ENCODE measurements around the gene CEACAM7.

CEACAM7 gene

DNA sequence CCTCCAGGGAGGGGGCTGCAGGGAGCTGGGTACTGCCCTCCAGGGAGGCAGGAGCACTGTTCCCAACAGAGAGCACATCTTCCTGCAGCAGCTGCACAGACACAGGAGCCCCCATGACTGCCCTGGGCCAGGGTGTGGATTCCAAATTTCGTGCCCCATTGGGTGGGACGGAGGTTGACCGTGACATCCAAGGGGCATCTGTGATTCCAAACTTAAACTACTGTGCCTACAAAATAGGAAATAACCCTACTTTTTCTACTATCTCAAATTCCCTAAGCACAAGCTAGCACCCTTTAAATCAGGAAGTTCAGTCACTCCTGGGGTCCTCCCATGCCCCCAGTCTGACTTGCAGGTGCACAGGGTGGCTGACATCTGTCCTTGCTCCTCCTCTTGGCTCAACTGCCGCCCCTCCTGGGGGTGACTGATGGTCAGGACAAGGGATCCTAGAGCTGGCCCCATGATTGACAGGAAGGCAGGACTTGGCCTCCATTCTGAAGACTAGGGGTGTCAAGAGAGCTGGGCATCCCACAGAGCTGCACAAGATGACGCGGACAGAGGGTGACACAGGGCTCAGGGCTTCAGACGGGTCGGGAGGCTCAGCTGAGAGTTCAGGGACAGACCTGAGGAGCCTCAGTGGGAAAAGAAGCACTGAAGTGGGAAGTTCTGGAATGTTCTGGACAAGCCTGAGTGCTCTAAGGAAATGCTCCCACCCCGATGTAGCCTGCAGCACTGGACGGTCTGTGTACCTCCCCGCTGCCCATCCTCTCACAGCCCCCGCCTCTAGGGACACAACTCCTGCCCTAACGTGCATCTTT is 12.5 kb upstream of the CEACAM7 start:
- no peak for DNase-seq (ENCODE audit: low spot score)

GRCh38 chr19:41699968-41700323 is 11.9 kb upstream of the CEACAM7 start:
- no peak for DNase-seq (ENCODE audit: low spot score)

- no peak for DNase-seq (ENCODE audit: low spot score)
Observed at GRCh38 chr19:41699231-41699967, 11.3 kb upstream of the CEACAM7 start.

DNA sequence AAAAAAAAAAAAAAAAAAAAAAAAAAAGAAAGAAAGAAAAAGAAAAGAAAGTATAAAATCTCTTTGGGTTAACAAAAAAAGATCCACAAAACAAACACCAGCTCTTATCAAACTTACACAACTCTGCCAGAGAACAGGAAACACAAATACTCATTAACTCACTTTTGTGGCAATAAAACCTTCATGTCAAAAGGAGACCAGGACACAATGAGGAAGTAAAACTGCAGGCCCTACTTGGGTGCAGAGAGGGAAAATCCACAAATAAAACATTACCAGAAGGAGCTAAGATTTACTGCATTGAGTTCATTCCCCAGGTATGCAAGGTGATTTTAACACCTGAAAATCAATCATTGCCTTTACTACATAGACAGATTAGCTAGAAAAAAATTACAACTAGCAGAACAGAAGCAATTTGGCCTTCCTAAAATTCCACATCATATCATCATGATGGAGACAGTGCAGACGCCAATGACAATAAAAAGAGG is 10.7 kb upstream of the CEACAM7 start:
- DNase-seq (ENCODE audit: low spot score): no peak

GRCh38 chr19:41697198-41697855 is 9.3 kb upstream of the CEACAM7 start:
- no peak for DNase-seq (ENCODE audit: low spot score)

DNA sequence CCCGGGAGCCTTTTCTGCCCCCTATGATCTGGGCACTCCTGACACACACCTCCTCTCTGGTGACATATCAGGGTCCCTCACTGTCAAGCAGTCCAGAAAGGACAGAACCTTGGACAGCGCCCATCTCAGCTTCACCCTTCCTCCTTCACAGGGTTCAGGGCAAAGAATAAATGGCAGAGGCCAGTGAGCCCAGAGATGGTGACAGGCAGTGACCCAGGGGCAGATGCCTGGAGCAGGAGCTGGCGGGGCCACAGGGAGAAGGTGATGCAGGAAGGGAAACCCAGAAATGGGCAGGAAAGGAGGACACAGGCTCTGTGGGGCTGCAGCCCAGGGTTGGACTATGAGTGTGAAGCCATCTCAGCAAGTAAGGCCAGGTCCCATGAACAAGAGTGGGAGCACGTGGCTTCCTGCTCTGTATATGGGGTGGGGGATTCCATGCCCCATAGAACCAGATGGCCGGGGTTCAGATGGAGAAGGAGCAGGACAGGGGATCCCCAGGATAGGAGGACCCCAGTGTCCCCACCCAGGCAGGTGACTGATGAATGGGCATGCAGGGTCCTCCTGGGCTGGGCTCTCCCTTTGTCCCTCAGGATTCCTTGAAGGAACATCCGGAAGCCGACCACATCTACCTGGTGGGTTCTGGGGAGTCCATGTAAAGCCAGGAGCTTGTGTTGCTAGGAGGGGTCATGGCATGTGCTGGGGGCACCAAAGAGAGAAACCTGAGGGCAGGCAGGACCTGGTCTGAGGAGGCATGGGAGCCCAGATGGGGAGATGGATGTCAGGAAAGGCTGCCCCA is 8.5 kb upstream of the CEACAM7 start:
- no peak for DNase-seq (ENCODE audit: low spot score)

DNA sequence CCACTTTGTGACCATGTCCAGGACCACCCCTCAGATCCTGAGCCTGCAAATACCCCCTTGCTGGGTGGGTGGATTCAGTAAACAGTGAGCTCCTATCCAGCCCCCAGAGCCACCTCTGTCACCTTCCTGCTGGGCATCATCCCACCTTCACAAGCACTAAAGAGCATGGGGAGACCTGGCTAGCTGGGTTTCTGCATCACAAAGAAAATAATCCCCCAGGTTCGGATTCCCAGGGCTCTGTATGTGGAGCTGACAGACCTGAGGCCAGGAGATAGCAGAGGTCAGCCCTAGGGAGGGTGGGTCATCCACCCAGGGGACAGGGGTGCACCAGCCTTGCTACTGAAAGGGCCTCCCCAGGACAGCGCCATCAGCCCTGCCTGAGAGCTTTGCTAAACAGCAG is 7.7 kb upstream of the CEACAM7 start:
- no peak for DNase-seq (ENCODE audit: low spot score)

GRCh38 chr19:41694831-41695635 is 7.0 kb upstream of the CEACAM7 start:
- no peak for DNase-seq (ENCODE audit: low spot score)

DNA sequence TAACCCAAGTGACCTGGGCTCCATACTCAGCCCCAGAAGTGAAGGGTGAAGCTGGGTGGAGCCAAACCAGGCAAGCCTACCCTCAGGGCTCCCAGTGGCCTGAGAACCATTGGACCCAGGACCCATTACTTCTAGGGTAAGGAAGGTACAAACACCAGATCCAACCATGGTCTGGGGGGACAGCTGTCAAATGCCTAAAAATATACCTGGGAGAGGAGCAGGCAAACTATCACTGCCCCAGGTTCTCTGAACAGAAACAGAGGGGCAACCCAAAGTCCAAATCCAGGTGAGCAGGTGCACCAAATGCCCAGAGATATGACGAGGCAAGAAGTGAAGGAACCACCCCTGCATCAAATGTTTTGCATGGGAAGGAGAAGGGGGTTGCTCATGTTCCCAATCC is 6.1 kb upstream of the CEACAM7 start:
- DNase-seq (ENCODE audit: low spot score): no peak

DNA sequence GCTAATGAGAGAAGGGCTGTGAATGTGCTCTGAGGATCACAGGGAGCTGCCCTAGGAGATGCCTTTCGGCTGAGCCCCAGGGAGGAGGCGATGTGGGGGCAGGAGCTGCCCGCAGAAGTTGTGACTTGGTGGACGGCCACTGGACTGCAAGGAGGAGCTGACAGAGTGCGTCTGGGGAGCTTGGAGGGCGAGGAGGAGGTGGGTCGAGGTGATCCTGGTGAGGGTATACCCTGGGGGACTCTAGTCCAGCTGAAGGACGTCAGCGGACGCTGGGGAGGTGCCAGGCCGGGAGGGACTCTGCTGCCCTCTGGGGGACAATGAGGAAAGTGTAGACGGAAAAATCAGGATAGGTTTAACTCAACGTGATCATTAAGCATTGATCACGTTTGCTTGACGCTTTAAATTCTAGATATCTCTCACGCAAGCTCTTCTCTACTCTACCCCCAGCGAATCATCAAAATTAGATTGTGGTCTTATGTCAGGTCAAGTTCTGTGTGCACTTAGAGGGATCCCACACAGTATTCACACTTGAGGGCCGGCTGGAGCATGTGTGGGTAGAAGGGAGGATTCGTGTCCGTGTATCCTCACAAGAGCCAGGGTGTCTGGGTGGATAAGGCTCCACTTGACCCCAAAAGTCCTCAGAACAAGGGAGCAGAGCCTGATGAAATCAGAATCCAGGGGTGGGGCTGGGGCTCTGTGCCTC is 3.3 kb upstream of the CEACAM7 start:
- no peak for DNase-seq (ENCODE audit: low spot score)

GRCh38 chr19:41690801-41691065 is 2.7 kb upstream of the CEACAM7 start:
- no peak for DNase-seq (ENCODE audit: low spot score)

- DNase-seq (ENCODE audit: low spot score): no peak
Observed at GRCh38 chr19:41689993-41690800, 2.1 kb upstream of the CEACAM7 start.

DNA sequence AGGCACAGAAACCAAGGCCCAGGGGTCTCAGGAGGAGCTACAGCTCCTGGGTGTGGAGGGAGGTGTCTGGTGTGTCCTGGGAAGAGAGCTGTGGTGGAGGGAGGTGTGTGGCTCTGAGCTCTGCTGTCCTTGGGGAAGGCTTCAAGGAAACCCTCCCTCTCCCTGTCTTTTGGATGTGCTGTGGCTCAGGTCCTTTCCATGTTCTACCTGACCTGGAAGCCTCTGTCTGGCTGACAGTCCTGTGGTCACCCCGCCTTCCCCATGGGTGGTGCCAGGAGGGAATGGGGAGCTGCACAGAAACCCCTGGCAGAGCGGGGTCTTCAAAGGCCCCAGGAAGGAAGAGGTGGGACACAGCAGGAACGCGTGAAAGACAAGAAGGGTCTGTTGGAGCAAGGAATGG is 617 bp upstream of the CEACAM7 start:
- DNase-seq (ENCODE audit: low spot score): no peak

GRCh38 chr19:41687419-41687818 is 651 bp downstream of the CEACAM7 start:
- no peak for DNase-seq (ENCODE audit: low spot score)

DNA sequence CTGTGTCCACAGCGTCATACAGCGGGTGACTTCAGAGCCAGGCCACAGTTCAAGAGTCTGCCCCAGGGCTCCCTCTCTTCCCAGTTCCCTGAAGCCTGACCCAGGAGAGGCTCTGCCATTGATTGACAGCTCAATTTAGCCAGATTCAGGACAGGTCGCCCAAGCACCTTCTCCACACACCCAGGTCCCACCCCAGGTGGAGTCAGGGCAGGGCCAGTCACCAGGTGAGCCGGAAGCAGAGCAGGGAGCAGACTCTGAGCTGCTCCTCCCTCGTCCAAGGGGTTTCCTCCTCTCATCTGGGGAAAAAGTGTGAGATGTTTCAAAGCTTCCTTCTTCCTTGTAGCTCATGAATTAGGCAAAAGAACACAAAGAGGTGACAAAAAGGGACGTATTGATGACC is 5.6 kb downstream of the CEACAM7 start:
- DNase-seq (ENCODE audit: low spot score): no peak

GRCh38 chr19:41671486-41671885 is 16.6 kb downstream of the CEACAM7 start:
- DNase-seq (ENCODE audit: low spot score): no peak

DNA sequence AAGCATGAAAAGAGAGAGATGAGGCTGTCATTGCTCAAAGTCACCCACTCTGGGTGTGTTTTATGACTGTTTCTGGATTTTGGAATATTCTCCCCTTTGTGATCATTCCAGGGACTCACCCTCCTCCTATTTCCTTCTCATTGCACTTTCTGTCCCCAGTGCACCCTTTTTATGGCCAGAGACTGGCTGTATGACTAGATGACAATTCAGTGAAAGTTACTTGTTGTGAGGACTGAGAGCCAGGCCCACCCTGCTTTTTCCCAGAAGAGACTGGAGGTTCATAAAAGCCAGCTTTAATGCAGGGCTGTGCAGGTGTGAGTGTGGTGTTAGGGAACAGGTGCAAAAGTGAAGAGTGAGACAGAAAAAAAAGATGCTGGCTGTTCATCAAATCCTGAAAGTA is 17.3 kb downstream of the CEACAM7 start:
- no peak for DNase-seq (ENCODE audit: low spot score)

DNA sequence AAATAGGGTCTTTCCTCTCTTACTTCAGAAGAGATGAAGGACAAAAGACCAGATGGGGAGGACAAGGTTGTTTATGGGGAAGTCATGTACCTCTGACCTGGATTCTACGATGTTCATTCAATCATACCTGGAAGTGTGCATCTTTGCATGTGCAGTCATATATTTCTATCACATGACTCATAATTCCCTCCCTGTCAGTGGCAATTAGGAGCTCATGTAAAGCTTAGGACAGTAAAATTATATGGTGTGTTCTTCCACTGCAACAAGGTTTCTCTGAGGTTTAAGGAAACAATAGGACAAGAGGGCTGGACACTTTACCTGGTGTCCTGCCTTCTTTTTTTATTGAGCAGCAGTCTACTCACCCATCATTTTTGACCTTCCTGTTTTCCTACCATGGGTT is 19.8 kb downstream of the CEACAM7 start:
- DNase-seq (ENCODE audit: low spot score): no peak

DNA sequence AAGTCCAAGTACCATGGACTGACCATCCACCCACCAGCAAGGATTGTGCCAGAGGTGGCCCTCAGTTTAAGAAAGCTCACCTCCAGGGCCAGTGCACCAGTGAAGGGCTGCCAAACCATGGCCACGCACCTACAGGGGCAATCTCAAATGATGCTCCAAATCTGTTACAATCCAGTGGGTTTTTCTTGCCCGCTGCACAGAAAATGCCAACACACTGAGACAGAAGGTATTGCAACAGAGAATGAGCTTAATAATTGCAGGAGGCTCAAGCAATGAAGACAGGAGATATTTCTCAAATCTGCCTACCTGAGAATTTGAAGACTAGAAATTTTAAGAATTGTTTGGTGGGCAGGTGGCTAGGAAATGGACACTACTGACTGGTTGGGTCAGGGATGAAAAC is 22.0 kb downstream of the CEACAM7 start:
- DNase-seq (ENCODE audit: low spot score): no peak

DNA sequence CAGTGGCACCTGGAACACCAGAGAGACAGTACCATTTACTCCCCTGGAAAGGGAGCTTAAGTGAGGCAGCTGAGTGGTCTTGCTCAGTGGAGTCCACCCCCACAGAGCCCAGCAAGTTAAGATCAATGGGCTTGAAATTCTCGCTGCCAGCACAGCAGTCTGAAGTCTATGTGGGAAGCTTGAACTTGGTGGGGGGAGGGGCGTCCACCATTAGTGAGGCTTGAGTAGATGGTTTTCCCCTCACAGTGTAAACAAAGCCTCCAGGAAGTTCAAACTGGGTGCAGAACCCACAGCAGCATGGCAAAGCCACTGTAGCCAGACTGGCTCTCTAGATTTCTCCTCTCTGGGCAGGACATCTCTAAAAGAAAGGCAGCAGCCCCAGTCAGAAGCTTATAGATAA is 30.9 kb downstream of the CEACAM7 start:
- no peak for DNase-seq (ENCODE audit: low spot score)

Data from globus pallidus (tissue), 1 donor.